Measurements from ENCODE around the gene ESPL1. TPM values are rescaled to one million over a fixed set of nuclear protein-coding genes. Genes with fewer than 3 reads are reported as not detected.

ESPL1 gene
- total RNA-seq, 2 experiments from 2014 or later = 70.0 to 77.2 TPM

DNA sequence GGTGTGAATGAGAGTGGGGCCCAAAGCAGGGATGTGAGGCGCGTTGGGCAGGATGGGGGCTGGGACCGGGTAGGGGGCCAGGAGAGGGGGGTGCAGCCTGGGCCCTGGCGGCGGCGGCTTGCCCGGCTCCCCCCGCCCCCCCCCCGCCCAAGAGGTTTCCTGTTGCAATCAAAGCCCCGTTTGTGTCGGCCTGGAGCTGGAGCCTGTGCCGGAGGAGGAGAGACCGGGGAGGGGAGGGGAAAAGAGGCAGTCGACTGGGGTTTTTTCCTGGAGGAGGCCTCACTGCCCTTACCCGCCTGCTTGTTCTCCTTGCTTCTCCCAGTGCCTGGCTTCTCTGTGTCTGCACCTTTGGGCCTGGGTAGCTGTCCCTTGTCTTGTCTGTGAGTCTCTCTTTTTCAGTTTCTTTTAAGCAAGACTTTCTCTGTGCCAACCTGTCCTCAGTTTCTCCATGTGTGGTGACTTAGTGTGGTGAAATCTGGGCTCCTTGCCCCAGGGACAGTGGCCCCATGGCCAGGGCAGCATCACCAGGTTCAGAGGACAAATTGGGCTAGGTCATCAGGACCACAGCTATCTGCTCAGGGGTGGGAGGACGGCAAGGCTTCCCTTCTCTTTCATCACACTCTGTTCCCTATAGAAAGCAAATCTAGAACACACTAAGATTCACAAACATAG lies 44.6 kb upstream of the ESPL1 start:
- peak overlapping the region; percentile 65 for H3K4me3 Mint-ChIP-seq
- peak; percentile 48 for DNase-seq
- peaks cover 5% of the 10 kb centered on the region for H3K36me3 Mint-ChIP-seq
- intact Hi-C loops (cut with micrococcal nuclease) = loop anchor here (5.0 kb wide), 1 partner anchor 229 kb away; the partner anchor contains the start of gene PCBP2
- CTCF ChIA-PET = interaction anchor here (1.9 kb wide), 1 partner anchor 10 kb away, joined by 10 read pairs; no protein-coding TSS in a partner anchor
- peaks cover 63% of the 10 kb centered on the region for H3K4me1 Mint-ChIP-seq (ENCODE audit: low read depth)
- H3K9me3 Mint-ChIP-seq = no peaks in the 10 kb centered on the region
- no peaks in the 10 kb centered on the region for H3K27me3 Mint-ChIP-seq
- H3K27ac Mint-ChIP-seq = peak overlapping the region; percentile 69
- POLR2A ChIA-PET = interaction anchor here (1.0 to 1.4 kb wide), 2 partner anchors 9 to 13 kb away, joined by 3 to 4 read pairs; no protein-coding TSS in a partner anchor

DNA sequence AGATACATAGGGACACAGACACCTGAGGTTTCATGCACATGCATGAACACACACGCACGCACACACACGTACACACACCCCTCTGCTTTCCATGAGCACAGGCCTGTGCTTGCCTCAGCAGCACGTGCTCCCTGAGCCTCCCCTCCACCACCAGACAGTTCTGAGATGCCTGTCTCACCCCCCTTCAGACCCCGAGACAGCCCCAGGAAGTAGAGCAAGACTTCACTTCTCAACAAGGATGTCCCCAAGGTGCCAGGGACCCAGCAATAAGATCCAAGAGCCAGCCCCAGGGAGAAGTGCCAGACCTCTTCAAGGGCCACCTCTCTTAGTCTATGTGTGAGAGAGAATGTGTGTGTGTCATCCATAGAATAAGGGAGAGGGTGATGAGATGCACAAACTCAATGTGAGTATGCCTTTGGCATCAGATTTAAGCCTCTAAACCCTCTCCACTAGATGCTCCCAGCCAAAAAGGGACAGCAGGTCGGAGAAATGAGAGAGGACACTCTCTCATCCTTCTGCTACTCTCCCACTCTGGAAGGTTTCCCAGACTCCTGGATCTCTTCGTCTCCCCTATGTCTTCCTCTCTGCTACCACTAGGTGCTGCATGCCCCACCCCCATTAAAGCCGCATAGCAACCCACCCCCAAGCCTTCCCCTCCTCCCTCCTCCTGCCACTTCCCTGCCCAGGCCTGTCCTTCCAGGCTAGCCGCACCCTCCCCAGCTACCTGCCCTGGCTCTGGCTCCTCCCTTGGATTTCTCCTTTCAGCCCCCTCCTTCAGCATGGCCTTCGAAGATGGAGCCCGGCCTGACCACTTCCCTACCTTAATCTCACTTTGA lies 43.8 kb upstream of the ESPL1 start:
- Mint-ChIP-seq H3K27ac (peak overlapping the region; percentile 66), H3K36me3 (peaks cover 2% of the 10 kb centered on the region), H3K4me3 (no peak overlapping the region), H3K27me3 (no peaks in the 10 kb centered on the region), H3K9me3 (no peaks in the 10 kb centered on the region), H3K4me1 (ENCODE audit: low read depth) (peaks cover 62% of the 10 kb centered on the region)
- ChIA-PET POLR2A (no interaction called here), CTCF (interaction anchor here (1.5 to 1.9 kb wide), 2 partner anchors 11 to 97 kb away, joined by 5 to 10 read pairs; partner anchors contain the start of gene AAAS)
- intact Hi-C loops (cut with micrococcal nuclease) = loop anchor here (5.0 kb wide), 1 partner anchor 228 kb away; the partner anchor contains the start of gene PCBP2
- no peak for DNase-seq

DNA sequence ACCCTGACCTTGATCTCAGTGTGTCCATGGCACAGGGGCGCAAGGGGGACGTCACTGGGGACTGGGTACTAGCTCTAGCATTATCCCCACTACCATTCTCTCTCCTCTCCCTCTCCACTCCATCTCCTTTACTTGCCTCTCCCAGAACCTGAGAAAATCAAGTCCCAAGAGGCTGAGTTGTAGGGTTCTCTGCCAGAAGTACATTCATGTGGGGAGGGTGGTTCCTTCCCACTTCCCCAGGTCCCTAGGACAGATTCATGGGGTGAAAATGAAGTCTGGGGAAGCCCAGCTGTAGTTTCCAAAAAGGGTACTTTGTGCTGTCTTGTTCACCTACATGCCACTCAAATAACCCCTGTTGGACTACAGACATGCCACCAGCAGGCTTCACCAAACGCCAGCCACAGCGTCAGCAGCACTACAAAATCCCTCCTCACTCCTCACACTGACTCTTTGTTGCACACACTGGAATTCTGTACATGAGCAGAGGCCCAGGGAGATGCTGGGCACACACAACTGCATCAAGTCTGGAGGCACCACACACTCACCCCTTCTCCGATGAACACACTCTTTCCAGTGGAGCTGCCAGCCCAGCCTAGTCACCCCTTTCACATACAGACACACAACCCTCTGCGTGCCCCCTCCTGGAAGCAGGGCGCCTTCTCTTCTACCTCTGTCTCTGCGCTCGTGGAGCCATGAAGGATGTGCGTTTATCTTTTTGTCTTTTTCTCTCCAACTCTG lies 43.0 kb upstream of the ESPL1 start:
- DNase-seq = no peak
- ChIA-PET CTCF (interaction anchor here (0.6 to 1.9 kb wide), 3 partner anchors 11 to 126 kb away, joined by 3 to 10 read pairs (median 5); partner anchors contain the start of gene AAAS), POLR2A (interaction anchor here (1.3 kb wide), 1 partner anchor 26 kb away, joined by 3 read pairs; no protein-coding TSS in a partner anchor)
- Mint-ChIP-seq H3K27me3 (no peaks in the 10 kb centered on the region), H3K27ac (peak overlapping the region; percentile 28), H3K4me1 (ENCODE audit: low read depth) (peaks cover 66% of the 10 kb centered on the region), H3K9me3 (no peaks in the 10 kb centered on the region), H3K36me3 (no peaks in the 10 kb centered on the region), H3K4me3 (no peak overlapping the region)
- intact Hi-C loops (cut with micrococcal nuclease) = loop anchor here (5.0 kb wide), 1 partner anchor 227 kb away; the partner anchor contains the start of gene PCBP2

DNA sequence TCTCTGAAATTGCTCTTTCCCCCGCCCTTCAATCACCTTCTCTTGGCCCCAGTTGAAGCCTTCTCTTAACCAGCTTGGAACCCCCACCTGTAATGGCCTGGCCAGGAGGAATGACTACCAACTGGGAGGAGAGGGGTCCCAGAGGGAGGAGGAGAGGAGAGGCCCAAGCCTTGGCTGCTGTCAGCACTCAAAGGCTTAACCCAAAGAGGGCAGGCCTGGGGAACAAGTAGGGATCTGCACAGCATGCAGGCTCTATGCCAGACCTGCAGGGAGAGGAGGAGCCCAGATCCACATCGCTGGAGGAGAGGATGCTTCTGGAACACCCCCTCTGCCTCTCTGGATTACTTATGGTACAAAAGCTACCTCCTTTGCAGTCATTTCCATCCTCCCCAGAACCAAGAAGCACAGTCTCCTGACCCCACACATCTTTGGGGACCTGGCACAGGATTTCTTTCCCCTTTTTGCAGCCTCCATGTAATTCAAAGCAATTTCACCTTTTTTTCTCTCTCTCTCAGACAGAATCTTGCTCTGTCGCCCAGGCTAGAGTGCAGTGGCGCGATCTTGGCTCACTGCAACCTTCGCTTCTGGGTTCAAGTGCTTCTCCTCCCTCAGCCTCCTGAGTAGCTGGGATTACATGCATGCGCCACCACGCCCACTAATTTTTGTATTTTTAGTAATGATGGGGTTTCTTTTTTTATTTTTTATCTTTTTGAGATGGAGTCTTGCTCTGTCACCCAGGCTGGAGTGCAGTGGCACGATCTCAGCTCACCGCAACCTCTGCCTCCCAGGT lies 42.3 kb upstream of the ESPL1 start:
- Mint-ChIP-seq H3K27ac (peak overlapping the region; percentile 28), H3K27me3 (no peaks in the 10 kb centered on the region), H3K4me3 (no peak overlapping the region), H3K4me1 (ENCODE audit: low read depth) (peaks cover 70% of the 10 kb centered on the region), H3K36me3 (no peaks in the 10 kb centered on the region), H3K9me3 (no peaks in the 10 kb centered on the region)
- DNase-seq = no peak
- POLR2A ChIA-PET = interaction anchor here (1.3 kb wide), 1 partner anchor 25 kb away, joined by 3 read pairs; no protein-coding TSS in a partner anchor
- CTCF ChIA-PET = interaction anchor here (0.6 to 1.5 kb wide), 2 partner anchors 96 to 127 kb away, joined by 3 to 5 read pairs; partner anchors contain the start of gene AAAS
- intact Hi-C loops (cut with micrococcal nuclease) = no loop called here

DNA sequence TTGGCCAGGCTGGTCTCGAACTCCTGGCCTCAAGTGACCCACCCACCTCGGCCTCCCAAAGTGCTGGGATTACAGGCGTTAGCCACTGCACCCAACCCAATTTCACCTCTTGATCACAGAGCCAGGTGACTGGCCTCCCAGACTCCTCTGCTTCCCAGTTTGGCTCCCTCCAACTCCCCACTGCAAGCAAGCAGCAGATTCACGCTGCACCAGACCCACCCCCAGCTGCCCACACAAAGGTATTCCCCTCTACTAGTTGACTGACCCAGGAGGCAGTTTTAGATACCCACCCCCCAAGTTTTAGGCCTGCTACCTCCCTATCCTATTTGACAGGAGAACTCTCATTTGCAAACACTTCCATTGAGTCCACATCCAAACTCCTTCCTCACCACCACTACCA lies 41.3 kb upstream of the ESPL1 start:
- H3K27me3 Mint-ChIP-seq = no peaks in the 10 kb centered on the region
- H3K4me3 Mint-ChIP-seq = no peak overlapping the region
- DNase-seq = no peak
- peak overlapping the region; percentile 14 for H3K27ac Mint-ChIP-seq
- CTCF ChIA-PET = interaction anchor here (3.1 kb wide), 1 partner anchor 13 kb away, joined by 12 read pairs; no protein-coding TSS in a partner anchor
- H3K36me3 Mint-ChIP-seq = no peaks in the 10 kb centered on the region
- intact Hi-C loops (cut with micrococcal nuclease) = no loop called here
- peaks cover 76% of the 10 kb centered on the region for H3K4me1 Mint-ChIP-seq (ENCODE audit: low read depth)
- H3K9me3 Mint-ChIP-seq = no peaks in the 10 kb centered on the region
- POLR2A ChIA-PET = no interaction called here

DNA sequence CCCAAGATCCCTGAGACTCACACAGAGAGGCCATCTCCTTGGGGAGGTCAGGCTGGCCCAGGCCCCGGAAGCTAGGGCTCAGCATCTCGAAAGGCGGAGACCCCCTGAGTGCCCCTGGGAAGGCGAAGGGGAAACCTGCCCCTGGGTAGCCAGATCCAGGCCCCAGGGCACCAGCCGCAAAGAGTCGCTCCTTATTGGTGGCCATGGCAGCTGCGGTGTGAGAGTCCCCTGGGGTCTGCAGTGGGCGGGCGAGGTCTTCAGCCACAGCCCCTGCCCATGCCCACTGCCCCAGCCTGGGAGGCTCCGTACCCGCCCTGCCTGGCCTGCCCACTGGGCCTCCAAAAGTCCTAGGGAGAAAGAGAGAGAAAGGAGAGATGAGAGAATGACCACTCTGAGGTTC lies 40.8 kb upstream of the ESPL1 start:
- Mint-ChIP-seq H3K4me3 (no peak overlapping the region), H3K4me1 (ENCODE audit: low read depth) (peaks cover 72% of the 10 kb centered on the region), H3K27ac (peak overlapping the region; percentile 16), H3K9me3 (no peaks in the 10 kb centered on the region), H3K36me3 (no peaks in the 10 kb centered on the region), H3K27me3 (no peaks in the 10 kb centered on the region)
- DNase-seq = no peak
- intact Hi-C loops (cut with micrococcal nuclease) = no loop called here
- CTCF ChIA-PET = interaction anchor here (1.5 to 3.1 kb wide), 2 partner anchors 13 to 15 kb away, joined by 3 to 12 read pairs; no protein-coding TSS in a partner anchor
- POLR2A ChIA-PET = no interaction called here

DNA sequence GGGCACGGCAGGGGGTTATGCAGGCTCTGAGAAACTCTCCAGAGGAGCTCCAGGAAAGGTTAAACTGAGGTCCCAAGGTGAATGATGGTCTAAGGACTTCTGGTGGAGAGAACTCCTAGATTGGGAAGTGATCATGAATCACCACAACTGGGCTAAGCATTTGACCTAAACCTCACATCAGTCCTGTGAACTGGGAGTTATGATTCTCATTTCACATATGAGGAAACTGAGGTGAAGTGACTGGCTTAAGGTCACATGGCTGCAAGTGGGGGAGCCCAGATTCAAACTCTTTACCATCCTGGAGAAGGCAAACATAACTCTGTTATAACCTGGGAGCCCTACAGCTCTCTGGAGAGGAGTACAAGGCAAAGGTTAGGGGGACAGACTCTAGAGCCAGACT lies 40.3 kb upstream of the ESPL1 start:
- ChIA-PET POLR2A (interaction anchor here (1.0 kb wide), 1 partner anchor 65 kb away, joined by 3 read pairs; no protein-coding TSS in a partner anchor), CTCF (interaction anchor here (1.5 to 3.1 kb wide), 2 partner anchors 14 to 16 kb away, joined by 3 to 12 read pairs; no protein-coding TSS in a partner anchor)
- peaks cover 72% of the 10 kb centered on the region for H3K4me1 Mint-ChIP-seq (ENCODE audit: low read depth)
- H3K27ac Mint-ChIP-seq = peak overlapping the region; percentile 16
- intact Hi-C loops (cut with micrococcal nuclease) = no loop called here
- no peak overlapping the region for H3K4me3 Mint-ChIP-seq
- H3K36me3 Mint-ChIP-seq = no peaks in the 10 kb centered on the region
- no peaks in the 10 kb centered on the region for H3K27me3 Mint-ChIP-seq
- H3K9me3 Mint-ChIP-seq = no peaks in the 10 kb centered on the region
- no peak for DNase-seq

DNA sequence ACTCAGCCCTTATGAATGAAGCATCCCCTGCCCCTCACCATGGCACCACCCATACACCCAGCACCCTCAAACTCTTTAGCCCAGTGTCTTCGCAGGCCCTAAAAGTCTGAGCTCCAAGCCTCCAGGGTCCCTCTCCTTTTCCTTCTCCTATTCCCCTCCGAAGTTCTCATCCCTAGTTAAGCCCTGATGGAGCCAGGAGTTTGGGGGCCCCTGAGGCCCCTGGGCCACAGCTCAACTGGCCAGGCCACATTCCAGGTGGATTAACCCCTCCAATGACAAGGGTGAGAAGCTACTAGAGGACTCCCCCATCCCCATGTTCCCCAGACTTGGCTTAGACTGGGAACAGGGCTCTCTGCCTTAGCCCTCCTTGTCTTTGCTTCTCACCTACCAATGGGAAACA lies 38.6 kb upstream of the ESPL1 start:
- no peaks in the 10 kb centered on the region for H3K27me3 Mint-ChIP-seq
- H3K4me3 Mint-ChIP-seq = no peak overlapping the region
- CTCF ChIA-PET = interaction anchor here (1.0 to 3.1 kb wide), 4 partner anchors 15 to 92 kb away, joined by 3 to 12 read pairs (median 4); partner anchors contain the start of gene AAAS
- peaks cover 70% of the 10 kb centered on the region for H3K4me1 Mint-ChIP-seq (ENCODE audit: low read depth)
- peak overlapping the region; percentile 53 for H3K27ac Mint-ChIP-seq
- intact Hi-C loops (cut with micrococcal nuclease) = no loop called here
- no peaks in the 10 kb centered on the region for H3K36me3 Mint-ChIP-seq
- no peaks in the 10 kb centered on the region for H3K9me3 Mint-ChIP-seq
- POLR2A ChIA-PET = no interaction called here
- no peak for DNase-seq

DNA sequence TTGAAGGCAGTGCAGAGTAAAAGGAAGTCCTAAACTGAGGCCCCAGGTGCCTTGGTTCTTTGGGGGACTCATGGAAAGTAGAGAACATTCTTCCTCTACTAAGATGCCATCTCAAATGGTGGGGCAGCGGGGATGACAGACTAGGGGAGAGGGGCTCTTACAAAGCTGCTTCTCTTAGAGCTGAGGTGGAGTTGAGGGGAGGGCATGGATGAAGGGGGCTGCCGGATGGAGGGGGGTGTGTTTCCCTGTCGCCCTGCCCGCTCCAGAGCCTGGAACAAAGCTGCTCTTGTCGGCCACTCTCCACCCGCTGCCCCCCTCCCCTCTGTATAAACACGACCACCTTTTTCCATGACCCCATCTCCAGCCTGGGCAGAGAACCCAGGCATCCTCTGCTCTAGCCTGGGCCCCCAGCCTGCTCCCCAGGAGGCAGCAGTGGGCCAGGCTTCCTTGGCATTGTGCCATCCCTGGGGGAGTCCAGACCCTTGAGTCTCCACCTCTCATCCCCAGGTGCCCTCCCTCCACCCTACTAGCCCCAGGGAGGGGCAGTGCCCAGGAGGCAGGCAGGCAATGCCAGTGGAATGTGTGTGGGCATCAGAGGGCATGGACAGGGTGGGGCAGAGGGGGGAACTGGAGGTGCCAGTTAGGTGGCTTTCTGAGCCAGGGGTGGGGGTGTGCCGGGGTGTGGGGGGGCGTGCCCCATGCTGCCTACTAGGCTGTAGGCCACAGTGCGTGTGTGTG lies 37.8 kb upstream of the ESPL1 start:
- intact Hi-C loops (cut with micrococcal nuclease) = no loop called here
- DNase-seq = no peak
- ChIA-PET CTCF (interaction anchor here (1.0 to 3.1 kb wide), 3 partner anchors 16 to 60 kb away, joined by 3 to 12 read pairs (median 5); no protein-coding TSS in a partner anchor), POLR2A (interaction anchor here (1.0 kb wide), 1 partner anchor 10 kb away, joined by 6 read pairs; no protein-coding TSS in a partner anchor)
- no peaks in the 10 kb centered on the region for H3K36me3 Mint-ChIP-seq
- peak overlapping the region; percentile 9 for H3K4me3 Mint-ChIP-seq
- peaks cover 68% of the 10 kb centered on the region for H3K4me1 Mint-ChIP-seq (ENCODE audit: low read depth)
- no peaks in the 10 kb centered on the region for H3K9me3 Mint-ChIP-seq
- no peaks in the 10 kb centered on the region for H3K27me3 Mint-ChIP-seq
- H3K27ac Mint-ChIP-seq = peak overlapping the region; percentile 53

DNA sequence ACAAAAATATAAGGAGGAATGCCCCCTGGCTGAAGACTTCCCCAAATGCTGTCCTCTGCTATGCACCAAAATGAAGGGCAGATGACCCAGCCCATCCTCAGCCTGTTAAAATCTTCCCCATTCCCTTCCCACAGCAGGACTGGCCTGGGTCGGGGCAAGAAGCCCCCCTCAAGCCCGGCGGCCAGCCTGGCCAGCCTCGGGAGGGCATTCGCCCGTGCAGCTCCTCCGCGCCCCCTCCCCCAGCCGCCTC lies 36.5 kb upstream of the ESPL1 start:
- Mint-ChIP-seq H3K36me3 (no peaks in the 10 kb centered on the region), H3K4me1 (ENCODE audit: low read depth) (peaks cover 73% of the 10 kb centered on the region), H3K4me3 (peak overlapping the region; percentile 61), H3K9me3 (no peaks in the 10 kb centered on the region), H3K27me3 (no peaks in the 10 kb centered on the region), H3K27ac (peak overlapping the region; percentile 51)
- CTCF ChIA-PET = interaction anchor here (1.0 to 1.3 kb wide), 3 partner anchors 15 to 36 kb away, joined by 3 to 5 read pairs (median 3); partner anchors contain the start of gene ESPL1
- intact Hi-C loops (cut with micrococcal nuclease) = no loop called here
- POLR2A ChIA-PET = interaction anchor here (0.6 to 1.1 kb wide), 4 partner anchors 11 to 92 kb away, joined by 3 to 5 read pairs (median 3); no protein-coding TSS in a partner anchor
- no peak for DNase-seq
